GM18873 (cell line): ENCODE data around the gene TKTL1.
"Not testable (repeated sequence)": the region's sequence is repeated elsewhere in the genome, so short reads cannot be mapped to it uniquely, and the experiment has no call there.

Source experiments
- ATAC-seq: cut with Tn5 transposase; IDR thresholded peaks from one replicate; pipeline ENCODE4 v1.9.1; 2021; ENCODE audit warnings: mild to moderate bottlenecking, moderate library complexity, moderate number of reproducible peaks; ENCODE audit not compliant: unreplicated experiment, low FRiP score

Gene TKTL1

GRCh38 chrX:154341399-154342298 lies 46.1 kb downstream of the TKTL1 start:
- ATAC-seq = peak; percentile 60

- ATAC-seq = not testable (repeated sequence)
Measured at GRCh38 chrX:154343063-154343462, 47.5 kb downstream of the TKTL1 start.

- ATAC-seq = not testable (repeated sequence)
Measured at GRCh38 chrX:154343620-154344019, 48.0 kb downstream of the TKTL1 start.

- no peak for ATAC-seq
Measured at GRCh38 chrX:154348114-154348531, 52.5 kb downstream of the TKTL1 start.

DNA sequence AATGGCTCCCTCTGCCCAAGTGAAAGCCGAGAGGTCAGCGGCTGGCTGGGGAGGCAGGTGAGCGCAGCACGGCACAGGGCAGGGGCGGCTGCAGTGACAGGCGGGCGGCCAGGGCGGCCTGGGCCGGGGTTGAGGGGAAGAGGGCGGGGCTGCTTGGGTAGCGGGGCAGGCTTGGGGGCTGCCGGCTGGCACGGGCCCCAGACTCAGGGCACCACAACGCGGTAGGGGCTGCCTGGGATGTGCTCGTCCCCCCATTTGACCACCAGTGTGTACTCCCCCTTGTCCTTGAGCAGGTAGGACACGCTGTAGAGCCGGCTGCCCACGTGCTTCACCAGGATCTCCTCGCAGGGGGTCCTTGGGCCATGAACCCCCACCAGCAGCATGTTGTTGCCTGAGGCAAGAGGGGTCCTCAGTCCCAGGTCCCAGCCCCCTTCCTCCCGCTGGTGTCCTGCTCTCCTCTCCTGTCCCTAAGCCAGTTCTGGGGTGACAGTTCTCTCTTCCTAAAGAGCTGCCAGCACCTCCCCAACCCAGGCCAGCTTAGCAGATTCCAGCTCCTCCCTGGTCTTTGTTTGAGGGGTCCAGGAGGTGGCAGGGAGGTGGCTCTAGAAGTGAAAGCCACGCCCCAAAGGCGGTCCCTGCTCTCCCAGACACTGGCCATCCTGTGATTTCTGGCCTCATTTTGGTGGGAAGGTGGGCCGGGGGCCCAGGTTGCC lies 53.2 kb downstream of the TKTL1 start:
- ATAC-seq = no peak

- no peak for ATAC-seq
Measured at GRCh38 chrX:154349359-154349935, 53.9 kb downstream of the TKTL1 start.

GRCh38 chrX:154349979-154350378 lies 54.4 kb downstream of the TKTL1 start:
- no peak for ATAC-seq

DNA sequence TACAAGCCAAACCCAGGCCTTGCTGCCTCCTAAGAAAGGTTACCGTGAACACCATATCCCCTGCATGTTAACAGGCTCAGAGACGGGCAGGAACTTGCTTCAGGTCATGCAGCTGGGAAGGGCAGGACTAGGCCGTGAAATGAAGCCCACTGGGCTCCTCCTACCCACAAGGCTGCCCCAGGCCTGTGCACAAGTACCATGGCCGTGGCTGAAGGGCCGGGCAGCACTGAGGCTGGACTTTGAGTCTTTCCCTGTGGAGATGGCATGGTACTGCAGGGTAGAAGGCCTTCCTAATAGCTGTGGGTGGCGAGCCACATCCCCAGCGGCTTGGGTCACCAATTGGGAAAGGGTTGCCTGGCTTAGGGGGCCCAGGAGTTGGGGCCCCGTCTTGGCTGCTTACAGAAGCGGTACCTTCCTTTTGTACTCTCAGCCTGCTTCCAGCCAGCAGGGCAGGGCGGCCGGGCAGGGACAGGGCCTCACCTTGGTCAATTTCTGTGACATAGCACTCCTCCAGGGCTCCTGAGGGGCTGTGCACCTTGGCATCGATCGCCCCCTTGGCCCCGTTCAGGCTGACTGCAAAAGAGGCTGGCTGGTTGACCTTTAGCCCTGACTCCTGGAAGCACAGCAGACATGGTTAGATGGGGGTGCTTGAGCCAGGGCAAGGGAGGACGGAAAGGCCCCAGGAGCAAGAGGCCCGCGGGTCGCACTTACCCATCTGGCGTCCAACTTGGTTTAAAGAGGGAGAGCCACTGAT lies 55.0 kb downstream of the TKTL1 start:
- ATAC-seq = no peak

- ATAC-seq = no peak
Measured at GRCh38 chrX:154351183-154352011, 55.8 kb downstream of the TKTL1 start.

GRCh38 chrX:154352012-154352401 lies 56.4 kb downstream of the TKTL1 start:
- no peak for ATAC-seq

GRCh38 chrX:154352466-154352865 lies 56.9 kb downstream of the TKTL1 start:
- ATAC-seq = no peak

DNA sequence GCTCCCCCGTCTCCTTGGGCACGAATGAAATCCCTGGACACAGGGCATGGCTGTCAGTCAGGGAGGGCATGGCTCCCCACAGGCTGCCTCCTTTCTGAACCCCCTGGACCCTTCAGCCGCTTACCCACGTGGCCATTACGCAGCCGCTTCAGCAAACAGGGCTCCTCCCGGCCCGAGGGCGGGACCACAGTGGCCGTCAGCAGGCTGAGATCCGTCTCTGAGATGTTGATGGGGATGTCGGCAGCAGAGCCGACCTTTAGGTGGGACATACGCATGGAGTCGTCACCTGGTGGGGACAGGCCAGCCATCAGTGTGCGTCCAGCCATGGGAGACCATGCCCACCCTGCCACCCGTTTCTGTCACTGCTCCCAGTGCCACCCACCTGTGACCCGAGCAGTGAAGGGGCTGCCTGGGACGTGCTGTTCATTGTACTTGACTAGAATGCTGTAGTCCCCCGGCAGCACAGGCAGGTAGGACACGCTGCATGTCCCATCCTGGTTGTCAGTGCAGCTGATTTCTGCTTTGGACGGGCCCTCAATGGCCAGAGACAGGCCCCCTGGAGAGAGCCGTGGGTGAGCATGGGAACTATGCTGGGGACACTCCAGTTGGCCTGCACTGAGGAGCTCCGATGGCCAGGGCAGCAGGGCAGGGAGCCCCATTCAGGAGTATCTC lies 57.7 kb downstream of the TKTL1 start:
- ATAC-seq = no peak

- no peak for ATAC-seq
Measured at GRCh38 chrX:154354013-154354412, 58.4 kb downstream of the TKTL1 start.

DNA sequence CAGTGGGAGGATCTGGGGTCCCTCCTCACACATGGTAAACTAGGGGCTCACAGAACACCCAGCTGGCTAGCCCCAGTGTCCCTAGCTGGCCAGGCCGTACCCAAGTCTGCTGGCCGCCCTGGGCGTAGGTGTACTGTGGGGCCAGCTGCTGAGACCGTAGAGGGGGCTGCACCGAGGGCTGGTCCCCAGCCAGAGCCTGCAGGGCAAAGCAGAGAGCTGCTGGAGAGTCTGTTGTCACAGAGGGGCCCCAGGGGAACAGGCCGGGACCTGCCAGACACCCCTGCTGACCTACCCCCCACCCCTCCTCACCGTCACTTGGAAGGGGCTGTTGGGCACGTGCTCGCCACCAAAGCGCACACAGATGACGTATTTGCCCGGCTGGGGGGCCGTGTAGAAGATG lies 58.9 kb downstream of the TKTL1 start:
- ATAC-seq = no peak

- no peak for ATAC-seq
Measured at GRCh38 chrX:154355094-154355775, 59.6 kb downstream of the TKTL1 start.

DNA sequence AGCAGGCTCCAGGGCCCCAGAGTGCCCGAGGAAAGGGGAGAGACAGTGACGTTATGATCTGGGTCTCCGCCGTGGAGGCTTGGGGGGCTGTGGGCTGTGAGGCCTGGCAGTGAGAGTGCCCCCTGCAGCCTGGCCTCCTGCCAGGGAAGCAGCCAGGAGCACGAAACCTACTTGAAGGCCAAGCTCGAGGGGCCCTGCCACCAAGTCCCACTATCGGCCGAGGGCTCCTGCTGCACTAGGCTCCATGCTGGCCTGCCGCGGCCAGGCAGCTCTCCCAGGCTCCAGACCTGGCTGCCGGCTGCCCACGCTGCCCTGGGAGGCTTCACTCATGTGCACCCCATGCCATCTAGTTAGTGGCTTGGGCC lies 60.2 kb downstream of the TKTL1 start:
- no peak for ATAC-seq

- no peak for ATAC-seq
Measured at GRCh38 chrX:154356596-154356995, 61.0 kb downstream of the TKTL1 start.

- ATAC-seq = no peak
Measured at GRCh38 chrX:154357205-154357604, 61.6 kb downstream of the TKTL1 start.

DNA sequence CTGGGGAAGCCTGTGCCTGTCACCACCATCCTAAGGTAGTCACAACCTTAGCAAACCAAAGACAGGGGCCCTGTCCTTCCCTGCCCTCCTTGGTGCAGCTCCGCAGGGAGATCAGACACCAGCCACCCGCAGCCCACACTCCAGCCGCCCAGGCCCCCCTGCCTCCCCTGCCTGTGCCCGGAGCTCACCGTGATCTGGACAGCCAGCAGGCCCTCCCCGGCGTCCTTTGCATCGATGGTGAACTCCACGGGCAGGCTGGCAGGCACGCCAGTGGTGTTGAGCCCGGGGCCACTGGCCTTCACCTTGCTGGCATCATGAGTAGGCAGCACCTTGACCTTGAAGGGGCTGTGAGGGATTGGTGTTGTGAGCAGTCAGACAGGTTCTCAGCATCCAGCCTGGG lies 62.4 kb downstream of the TKTL1 start:
- no peak for ATAC-seq
